OCI-M2 (cell line): ENCODE data around the gene LAGE3.

Experiments used
- DNase-seq: peaks from one replicate; lab custom pipeline; 2025; ENCODE audit not compliant: unreplicated experiment; lab: John Stamatoyannopoulos, UW

Gene LAGE3, protein sequence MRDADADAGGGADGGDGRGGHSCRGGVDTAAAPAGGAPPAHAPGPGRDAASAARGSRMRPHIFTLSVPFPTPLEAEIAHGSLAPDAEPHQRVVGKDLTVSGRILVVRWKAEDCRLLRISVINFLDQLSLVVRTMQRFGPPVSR

DNA sequence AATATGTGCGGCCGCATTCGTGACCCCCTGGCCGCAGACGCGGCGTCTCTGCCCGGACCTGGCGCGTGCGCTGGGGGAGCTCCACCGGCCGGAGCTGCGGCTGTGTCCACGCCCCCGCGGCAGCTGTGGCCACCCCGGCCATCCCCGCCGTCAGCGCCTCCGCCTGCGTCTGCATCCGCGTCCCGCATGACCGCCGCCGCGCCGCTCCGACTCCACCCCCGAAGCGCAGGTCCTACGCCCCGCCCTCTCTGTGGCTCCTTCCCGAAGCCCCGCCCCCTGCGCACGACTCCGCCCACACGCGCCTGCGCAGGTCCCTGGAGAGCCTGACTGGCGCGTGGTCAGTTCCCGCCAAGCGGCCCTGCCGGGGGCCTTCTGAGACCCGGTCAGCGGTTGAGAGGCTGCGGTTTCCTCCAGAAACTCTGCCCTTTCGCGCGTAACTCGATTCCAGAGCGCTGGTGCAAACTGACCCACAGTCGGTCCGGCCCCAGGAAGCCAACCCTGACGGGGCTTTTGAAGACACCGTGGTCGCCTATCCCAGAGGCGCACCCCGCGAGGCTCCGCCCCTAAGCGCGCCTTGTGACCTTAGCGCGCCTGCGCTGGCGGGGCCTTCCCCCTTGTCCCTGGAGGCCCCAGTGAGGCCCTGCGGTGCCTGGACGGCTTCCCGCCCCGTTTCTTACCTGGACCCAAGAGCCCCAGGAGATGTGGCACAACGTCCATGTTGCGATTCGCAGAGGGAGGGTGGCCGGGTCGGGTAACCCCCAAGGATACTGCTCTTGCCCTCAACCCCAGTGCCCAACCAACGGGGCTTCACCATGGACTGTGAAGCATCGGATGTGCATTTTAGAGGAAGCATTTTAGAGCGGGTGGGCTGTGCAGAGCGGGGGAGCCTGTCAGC lies at the start of gene LAGE3:
TSS of gene LAGE3 (minus strand) at position 554 of the 895 bp plus-strand sequence. CDS start at position 188, 366 bp downstream.
- DNase-seq = peak; percentile 57

DNA sequence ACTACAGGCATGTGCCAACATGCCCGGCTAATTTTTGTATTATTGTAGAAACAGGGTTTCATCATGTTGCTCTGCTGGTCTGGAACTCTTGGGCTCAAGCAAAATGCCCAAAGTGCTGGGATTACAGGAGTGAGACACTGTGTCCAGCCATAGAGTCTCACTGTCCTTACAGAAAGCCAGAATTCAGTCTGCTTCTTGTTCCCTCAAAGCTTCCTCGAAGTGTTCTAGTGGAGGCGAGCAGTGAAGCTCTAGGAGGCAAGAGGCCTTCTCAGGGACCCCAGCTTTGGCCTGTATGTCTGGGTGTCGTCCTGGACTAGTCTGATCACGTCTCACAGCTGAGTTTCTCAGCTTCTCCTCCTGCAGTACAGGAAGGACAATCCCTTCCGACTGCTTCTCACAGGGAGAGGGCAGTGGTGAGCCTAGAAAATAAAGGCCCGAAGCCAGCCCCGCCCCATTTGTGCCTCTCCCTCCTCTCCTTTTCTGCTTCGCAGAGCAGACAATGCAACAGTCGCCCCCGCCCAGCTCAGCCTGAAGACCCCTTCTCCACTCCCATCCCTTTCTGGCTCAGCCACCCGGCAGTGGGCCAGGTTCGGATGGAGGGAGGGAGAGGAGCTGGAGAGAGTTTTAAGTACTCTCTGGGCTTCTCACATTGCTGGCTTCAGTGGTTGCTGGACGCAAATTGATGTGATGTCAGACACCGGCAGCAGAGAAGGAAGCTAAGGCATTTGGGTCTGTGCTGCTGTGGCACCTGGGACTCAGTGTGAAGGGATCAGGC lies 48.0 kb upstream of the LAGE3 start:
- DNase-seq = no peak

DNA sequence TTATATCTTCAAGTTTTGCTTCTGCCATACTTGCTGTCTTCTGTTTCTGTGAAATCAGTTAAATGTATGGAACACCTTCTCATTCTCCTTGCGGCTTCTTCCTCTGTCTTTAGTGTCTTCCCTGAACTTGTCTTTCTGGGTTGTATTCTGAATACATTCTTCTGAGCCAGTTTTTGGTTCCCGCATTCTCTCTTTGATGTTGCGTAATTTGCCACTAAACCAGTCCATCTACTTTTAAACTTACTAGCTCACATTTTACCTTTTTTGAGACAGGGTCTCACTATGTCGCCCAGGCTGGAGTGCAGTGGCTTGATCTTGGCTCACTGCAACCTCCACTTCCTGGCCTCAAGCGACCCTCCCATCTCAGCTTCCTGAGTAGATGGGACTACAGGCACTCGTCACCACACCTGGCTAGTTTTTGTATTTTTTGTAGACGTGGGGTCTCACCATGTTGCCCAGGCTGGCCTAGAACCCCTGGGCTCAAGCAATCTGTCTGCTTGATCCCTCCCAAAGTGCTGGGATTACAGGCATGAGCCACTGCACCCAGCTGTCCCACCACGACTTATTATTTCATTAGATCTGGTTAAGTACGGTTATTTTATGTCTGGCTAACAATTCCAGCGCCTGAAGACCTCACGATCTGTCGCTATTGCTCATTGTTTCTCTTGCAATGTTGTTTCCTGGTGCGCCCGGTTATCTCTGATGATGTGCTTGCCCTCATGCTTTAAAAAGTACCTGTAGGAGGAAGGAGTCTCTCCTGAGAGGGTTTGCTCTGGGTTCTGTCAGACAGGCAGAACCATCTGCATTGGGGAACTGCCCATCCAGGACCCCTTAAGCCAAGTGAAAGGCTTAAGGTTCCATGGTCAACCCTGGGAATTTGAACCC lies 46.8 kb upstream of the LAGE3 start:
- DNase-seq = no peak

DNA sequence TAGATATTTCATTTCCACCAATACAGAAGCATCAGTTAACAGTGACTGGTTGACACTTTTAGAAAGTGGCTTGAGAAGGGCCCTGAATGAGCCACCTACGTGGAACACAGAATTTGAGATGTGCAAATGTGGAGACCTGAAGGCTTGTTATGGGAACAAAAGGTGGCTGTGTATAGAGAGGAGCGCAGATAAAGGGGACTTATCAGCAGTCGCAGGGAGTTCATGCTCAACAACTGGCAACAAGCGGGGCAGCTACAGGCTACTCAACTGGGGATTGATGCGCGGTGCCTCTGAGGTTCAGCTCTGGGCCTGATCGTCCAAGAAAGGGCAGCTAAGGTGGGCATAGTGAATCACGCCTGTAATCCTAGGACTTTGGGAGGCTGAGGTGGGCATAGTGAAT lies 40.3 kb upstream of the LAGE3 start:
- no peak for DNase-seq

DNA sequence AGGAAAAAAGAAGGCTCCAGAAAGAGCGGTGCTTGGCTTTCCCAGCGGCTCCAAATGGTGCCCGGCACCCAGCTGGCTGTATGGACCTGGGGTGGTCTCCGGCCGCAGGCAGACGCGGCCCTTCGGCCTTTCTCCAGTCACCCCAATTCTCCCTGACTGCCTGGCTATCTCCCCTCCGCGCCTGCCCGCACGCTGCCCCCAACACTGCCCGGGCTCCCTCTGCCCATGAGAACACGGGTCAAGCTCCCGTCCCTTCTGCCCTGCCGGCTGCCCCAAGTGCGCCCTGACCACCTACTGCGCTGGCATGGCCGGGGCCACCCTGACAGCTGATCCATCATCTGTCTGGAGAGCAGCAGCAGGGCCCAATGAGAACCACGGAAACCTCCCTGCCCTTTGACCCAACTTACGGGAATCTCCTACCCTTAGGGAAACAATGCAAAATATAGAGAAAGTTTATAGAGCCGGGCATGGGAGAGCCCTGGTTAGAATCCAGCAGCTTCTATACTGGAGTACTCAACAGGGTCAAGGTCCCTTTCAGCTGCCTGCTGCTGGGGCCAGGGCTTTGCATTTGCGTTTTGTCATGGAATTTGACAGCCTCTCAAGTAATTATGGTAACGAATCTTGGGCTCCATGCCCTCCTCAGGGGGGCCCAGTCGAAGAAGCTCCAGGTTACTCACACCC lies 38.2 kb upstream of the LAGE3 start:
- DNase-seq = no peak

DNA sequence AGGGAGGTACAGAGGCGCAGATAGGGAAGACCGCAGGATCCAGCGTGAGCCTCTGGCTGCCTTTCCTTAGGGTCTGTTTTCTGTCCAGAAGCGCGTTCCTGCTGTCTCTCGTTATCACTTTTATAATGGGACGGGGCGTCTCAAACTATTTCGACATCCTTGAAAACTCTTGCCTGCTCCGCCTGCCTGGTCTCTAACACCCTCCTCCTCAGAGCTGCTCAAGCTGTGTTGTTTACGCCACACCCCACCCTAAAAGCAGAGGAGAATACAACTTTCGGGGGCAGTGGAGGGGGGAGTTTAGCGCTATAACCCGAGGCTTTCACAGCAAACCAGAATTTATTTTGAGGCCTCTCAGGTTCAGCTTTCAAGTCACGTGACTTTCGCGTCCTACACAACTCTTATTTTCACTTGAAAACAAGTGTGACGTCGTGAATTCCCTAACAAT lies 37.6 kb upstream of the LAGE3 start:
- DNase-seq = no peak

DNA sequence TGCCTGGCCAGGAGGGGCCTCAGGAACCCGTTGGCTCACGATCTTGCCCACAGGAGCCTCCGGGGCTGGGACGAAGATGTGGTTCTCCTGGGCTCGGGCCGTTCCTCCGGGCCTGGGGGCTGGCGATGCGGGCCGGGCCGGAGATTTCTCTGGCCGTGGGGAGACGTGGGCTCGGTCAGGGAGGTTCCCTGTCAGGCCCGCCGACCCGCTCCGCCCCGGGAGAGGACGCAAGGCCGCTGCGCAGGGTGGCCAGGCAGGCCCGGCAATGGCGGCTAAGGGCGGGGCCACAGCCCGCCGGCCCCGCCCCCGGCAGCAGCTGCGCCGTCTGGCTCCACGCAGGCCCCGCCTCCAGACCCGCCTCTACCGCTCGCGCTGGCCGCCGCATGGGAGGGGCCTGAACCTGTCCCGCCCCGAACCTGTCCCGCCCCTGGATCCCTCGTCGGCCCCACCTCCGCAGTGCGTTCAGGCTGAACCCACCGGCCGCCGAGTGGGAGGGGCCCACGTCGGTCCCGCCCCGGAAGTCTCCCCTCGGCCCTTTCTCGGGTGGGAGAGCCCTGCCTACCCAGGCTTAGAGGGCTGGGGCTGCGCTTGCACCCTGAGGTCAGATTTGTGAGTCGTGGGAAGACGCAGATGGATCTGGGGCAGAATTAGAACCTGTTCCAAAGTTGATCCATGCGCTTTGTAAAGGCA lies 37.0 kb upstream of the LAGE3 start, which contains the start of gene FAM3A:
TSS of gene FAM3A (minus strand) at position 267 of the 690 bp plus-strand sequence. CDS start 460 bp downstream, outside the sequence.
- no peak for DNase-seq

DNA sequence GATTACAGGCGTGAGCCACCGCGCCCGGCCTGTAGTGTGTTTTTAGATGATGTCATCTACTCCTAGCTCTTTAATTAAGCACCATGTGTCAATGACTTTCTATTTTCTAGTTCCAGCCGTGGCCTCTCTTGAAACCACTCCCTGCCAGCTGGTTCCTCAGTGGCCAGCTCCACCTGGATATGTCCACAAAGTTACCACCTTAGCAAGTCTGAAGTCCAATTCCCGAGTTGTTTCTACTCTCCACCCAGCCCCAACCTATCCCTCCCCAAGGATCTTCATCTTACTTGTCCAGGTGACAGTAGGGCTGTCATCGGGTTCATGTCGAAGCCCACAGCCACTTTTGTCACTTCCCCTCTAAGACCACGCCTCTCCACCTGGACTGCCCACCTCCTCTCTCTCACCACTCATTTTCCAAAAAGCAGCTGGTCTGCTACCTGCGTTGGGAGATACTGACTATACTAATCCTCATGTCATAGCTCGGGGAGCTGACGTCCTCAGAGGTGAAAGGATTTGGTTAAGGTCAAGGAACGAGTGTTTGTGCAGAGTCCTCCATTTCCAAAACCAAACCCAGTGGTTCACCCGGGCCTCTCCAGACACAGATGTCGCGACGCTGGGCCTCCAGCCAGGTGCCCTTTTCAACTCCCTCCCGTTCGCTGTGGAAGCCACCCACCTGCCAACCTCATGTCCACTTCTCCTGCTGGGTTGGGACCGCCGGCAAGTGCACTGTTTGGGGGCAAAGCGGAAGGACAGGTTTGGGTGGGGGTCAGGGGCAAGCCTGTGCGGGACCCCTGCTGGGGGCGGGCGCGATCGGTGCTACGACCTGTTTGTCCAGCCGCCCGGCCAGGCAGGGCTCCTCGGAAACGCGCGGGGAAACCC lies 36.2 kb upstream of the LAGE3 start:
- no peak for DNase-seq

DNA sequence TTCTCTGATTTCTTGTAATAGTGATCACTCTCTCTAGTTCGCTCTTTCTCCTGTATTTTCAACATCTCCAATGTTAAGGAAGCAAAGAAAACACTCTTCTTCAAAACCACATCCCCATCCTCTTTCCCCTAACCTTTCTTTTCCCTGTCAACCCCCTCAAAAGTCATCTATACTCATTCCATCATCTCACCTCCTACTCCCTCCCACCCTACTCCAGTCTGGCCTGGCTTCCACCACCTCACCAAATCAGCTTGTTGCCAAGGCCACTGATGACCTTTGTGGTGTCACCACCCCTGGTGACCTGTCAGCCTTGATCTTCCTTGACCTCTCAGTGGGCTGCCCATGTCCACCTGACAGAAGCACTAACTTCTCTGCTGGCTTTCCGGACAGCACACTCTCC lies 34.6 kb upstream of the LAGE3 start:
- DNase-seq = no peak

DNA sequence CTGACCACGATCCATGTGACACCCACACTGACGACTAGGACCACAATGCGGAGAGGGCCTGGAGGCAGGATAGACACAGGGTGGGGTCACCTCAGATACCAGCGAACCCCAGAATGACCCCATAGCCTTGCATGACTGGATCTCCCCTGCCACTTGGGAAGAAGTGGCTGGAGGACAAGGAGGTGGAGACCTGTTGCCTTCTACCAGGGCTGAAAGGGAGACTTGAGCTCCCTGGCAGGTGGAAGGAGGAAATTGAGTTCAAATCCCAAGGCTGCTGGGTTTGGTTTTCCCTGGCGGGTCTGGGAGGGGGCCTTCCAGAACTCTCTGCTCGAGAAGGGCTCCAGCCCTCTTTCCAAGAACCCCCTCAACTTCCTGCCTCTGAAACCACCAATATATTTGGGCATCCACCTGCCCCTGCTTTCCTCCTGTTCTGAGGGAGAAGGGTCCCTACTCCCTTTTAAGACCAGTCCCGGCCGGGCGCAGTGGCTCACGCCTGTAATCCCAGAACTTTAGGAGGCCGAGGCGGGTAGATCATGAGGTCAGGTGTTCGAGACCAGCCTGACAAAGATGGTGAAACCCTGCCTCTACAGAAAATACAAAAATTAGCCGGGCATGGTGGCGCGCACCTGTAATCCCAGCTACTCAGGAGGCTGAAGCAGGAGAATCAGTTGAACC lies 33.9 kb upstream of the LAGE3 start:
- no peak for DNase-seq

DNA sequence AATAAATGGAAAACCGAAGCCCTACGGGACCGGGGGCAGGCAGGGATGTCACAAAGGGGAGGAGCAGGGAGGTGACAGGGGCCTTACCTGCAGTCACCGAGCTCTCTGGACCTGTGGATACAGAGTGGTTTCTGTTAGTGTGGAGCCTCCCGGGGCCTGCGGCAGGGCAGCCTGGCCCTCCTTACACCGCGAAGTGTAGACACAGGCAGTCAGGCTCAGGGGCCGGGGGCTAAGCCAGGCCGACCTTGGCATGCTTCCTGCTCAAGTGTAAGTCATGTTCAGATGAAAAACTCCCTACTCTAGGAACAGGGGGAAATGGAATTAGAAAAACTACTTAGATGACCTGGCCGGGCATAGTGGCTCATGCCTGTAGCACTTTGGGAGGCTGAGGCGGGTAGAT lies 32.7 kb upstream of the LAGE3 start:
- DNase-seq = no peak

DNA sequence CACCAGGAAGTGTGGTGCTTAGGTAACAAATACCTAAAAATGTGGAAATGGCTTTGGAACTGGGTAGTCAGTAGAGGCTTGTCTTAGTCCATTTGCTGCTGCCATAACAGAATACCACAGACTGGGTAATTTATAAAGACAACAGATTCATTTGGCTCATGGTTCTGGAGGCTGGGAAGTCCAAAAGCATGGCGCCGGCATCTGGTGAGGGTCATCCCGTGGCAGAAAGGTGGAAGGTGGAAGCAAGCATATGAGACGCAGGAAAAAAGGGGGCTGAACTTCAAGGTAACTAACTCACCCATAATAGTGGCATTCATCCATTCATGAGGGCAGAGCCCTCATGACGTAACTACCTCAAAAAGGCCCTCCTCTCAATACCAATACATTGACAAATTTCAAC lies 30.4 kb upstream of the LAGE3 start:
- DNase-seq = no peak

DNA sequence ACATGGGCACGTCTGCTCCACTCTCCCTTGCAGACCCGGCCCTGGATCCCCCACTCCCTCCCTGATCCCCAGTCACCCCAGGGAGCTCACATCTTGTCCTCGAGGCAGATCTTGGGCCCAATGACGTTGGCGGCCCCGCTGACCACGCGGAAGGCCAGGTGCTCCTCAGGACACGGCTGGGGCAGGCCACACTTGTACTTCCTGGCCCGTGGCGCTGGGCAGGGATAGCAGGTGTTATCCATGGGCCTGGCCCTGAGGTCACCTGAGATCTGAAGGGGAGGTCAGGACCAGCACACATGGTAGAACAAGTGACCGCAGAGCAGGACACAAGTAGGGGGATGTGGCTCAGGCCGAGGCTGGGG lies 29.3 kb upstream of the LAGE3 start:
- DNase-seq = no peak

DNA sequence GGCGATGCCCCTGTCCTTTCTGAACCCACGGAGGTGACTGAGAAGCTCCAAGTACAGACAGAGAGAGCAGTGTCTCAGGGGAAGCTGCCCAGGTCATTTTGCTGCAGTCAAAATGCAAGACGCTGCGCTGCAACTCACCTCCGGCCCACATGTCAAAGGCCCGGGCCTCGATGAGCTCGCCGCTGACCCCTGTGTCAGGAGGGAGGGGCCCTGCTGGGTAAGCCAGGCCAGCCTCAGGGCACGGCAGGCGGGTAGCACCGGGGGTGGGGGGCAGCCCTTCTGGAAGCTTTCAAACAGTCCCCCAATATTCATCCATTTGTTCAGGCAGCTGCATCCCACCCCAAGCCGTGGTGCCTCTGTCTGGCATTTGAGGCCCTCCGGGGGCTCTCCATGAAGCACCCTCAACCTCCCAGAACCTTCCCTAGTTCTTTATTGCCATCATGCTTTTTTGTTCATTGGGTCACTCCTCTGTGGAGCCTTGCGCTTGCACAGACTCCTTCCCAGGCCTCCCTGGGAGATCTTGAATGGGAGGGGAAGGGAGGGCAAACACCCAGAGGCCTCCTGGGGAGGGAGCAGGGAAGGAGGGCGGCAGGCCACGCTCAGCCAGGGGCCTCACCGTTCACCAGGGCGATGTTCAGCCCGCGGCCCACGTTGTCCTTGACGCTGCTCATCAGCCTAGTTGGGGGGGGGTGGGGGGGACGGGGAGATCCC lies 28.7 kb upstream of the LAGE3 start:
- no peak for DNase-seq

DNA sequence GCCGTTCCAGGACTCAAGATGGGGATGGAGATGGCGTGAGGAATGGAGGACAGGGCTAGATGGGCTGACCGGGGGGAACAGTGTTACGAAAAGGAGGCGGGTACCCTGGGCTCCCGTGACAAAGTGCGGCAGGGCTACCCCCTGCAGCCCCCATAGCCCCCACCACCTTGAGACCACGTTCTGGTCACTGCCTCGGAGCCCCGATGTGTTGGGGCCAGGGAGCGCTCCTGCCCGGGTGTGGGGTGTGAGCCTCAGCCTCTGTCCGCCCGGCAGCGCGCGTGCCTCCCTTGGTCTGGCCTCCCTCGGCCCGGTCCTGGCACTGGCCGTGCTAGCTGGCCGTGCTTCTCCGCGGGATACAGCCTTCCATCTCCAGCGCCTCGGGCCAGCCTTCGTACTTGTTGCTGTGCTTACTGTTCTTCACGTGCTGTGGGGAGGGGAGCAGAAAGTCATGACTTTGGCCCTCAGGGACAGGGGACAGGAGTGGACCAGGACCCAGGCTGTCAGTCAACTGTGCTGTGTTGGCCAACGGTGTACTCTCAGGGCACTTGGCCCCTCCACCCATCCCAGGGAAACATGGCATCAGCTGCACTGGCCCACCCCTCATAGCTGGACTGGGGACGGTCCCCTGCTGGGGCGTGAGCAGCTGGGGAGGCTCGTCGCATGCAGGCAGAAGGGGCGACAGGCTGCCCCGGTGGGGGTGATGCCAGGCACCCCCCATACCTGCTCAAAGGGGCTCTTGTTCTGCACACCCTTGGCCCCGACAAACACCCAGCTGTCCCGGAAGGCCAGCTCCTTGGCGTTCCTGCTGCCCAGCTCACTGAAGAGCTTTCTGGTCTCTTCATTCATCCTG lies 27.6 kb upstream of the LAGE3 start:
- DNase-seq = no peak

DNA sequence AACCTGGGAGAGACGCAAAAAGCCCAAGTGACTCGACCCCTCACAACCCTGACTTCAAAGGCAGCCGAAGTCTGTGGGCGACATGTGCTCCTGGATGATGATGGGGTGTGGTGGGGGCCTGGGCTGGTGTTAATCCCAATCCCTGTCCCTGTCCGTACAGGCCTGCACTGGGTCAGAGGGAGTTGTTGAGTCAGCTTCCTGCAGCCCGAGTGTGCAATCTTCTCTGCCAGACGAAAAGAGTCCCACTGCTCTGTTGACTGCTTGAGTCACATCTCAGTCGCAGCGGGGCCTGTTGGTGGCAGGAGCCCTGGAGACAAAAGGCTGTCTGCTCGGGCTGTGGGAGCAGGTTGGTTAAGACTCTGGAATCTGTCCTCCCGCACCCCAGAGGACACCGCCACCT lies 26.7 kb upstream of the LAGE3 start:
- DNase-seq = no peak

DNA sequence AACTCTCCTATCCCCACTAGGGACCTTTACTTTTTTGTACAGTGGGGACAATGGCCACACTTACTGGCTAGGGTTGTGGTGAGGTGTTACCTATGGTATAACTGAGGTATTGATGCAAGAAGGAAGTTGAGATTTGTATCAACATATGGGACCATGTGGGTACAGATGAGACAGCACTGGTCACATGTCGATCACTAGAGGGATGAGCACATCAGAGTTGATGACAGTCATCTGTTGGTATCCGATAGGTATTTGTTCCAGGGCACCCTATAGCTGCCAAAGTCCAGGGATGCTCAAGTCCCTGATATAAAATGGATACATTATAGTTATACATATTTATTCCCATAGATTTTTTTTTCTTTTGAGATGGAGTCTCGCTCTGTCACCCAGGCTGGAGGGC lies 23.9 kb upstream of the LAGE3 start:
- DNase-seq = no peak
